ENCODE results near the gene CBLN4. TPM values are rescaled to one million over a fixed set of nuclear protein-coding genes. Genes with fewer than 3 reads are reported as not detected.

CBLN4 gene
- total and polyA plus RNA-seq, 4 donors, result 0.09 to 0.57 (median 0.44) TPM

GRCh38 chr20:55977690-55978459 lies 27.4 kb downstream of the CBLN4 start:
- Histone ChIP-seq H3K4me1 (ENCODE audit: control insufficient read depth in 4 of 4, insufficient read depth in 4 of 4, low read length in 3 of 4) (peaks cover 0 to 8% (median 4%) of the 10 kb centered on the region in 4 donors), H3K27me3 (ENCODE audit: control insufficient read depth in 4 of 4, insufficient read depth in 4 of 4, low read length in 3 of 4) (no peaks in the 10 kb centered on the region), H3K4me3 (ENCODE audit: low read depth in 1 of 3, low read length in 3 of 3) (no peak overlapping the region), H3K9me3 (ENCODE audit: control insufficient read depth in 4 of 4, low read length in 3 of 4) (no peaks in the 10 kb centered on the region), H3K36me3 (ENCODE audit: control insufficient read depth in 4 of 4, insufficient read depth in 3 of 4, low read depth in 1 of 4, low read length in 3 of 4) (no peaks in the 10 kb centered on the region), H3K27ac (ENCODE audit: low read depth in 1 of 2, low read length in 2 of 2) (no peak overlapping the region), H3K9ac (ENCODE audit: low read depth in 1 of 2, low read length in 2 of 2) (no peak overlapping the region)
- TF ChIP-seq JUND (IDR thresholded peaks at IDR 0.05), result no peak
- TF ChIP-seq YY1 (IDR thresholded peaks at IDR 0.05), result no peak
- TF ChIP-seq GABPA (IDR thresholded peaks at IDR 0.05 in 1 of 2, conservative IDR thresholded peaks at IDR 0.05 in 1 of 2), result no peak
- TF ChIP-seq RXRA (IDR thresholded peaks at IDR 0.05), result no peak
- WGBS, result 66% methylated on average over 6 of the region's 6 CpGs
- DNase-seq (ENCODE audit: low spot score), result no peak

GRCh38 chr20:55974491-55975202 lies 30.7 kb downstream of the CBLN4 start:
- TF ChIP-seq HNF4A (conservative IDR thresholded peaks at IDR 0.05), result peak; percentile 66 to 75
- peak; percentile 18 to 30 for TF ChIP-seq RXRA (IDR thresholded peaks at IDR 0.05)
- TF ChIP-seq RAD21 (IDR thresholded peaks at IDR 0.05), result peak; percentile 22 to 41
- TF ChIP-seq HNF4G (IDR thresholded peaks at IDR 0.05), result peak; percentile 30
- no peak for TF ChIP-seq ATF3 (IDR thresholded peaks at IDR 0.05)
- DNase-seq (ENCODE audit: low spot score), result no peak
- H3K9ac ChIP-seq (ENCODE audit: low read depth in 1 of 2, low read length in 2 of 2), result no peak overlapping the region
- H3K27ac ChIP-seq (ENCODE audit: low read depth in 1 of 2, low read length in 2 of 2), result no peak overlapping the region
- 83% methylated on average over 2 of the region's 2 CpGs for WGBS
- H3K4me3 ChIP-seq (ENCODE audit: low read depth in 1 of 3, low read length in 3 of 3), result no peak overlapping the region
- H3K4me1 ChIP-seq (ENCODE audit: control insufficient read depth in 4 of 4, insufficient read depth in 4 of 4, low read length in 3 of 4), result peaks cover 0 to 8% (median 4%) of the 10 kb centered on the region in 4 donors
- H3K36me3 ChIP-seq (ENCODE audit: control insufficient read depth in 4 of 4, insufficient read depth in 3 of 4, low read depth in 1 of 4, low read length in 3 of 4), result no peaks in the 10 kb centered on the region
- H3K27me3 ChIP-seq (ENCODE audit: control insufficient read depth in 4 of 4, insufficient read depth in 4 of 4, low read length in 3 of 4), result no peaks in the 10 kb centered on the region
- H3K9me3 ChIP-seq (ENCODE audit: control insufficient read depth in 4 of 4, low read length in 3 of 4), result no peaks in the 10 kb centered on the region

- WGBS, result 69% methylated on average over 1 of the region's 1 CpG
- TF ChIP-seq REST (IDR thresholded peaks at IDR 0.05) (no peak), RAD21 (IDR thresholded peaks at IDR 0.05) (peak in 1 of 2 donors; percentile 58)
- no peak overlapping the region for H3K4me3 ChIP-seq (ENCODE audit: low read depth in 1 of 3, low read length in 3 of 3)
- H3K9ac ChIP-seq (ENCODE audit: low read depth in 1 of 2, low read length in 2 of 2), result no peak overlapping the region
- no peaks in the 10 kb centered on the region for H3K27me3 ChIP-seq (ENCODE audit: control insufficient read depth in 4 of 4, insufficient read depth in 4 of 4, low read length in 3 of 4)
- peaks cover 0 to 12% (median 8%) of the 10 kb centered on the region in 4 donors for H3K4me1 ChIP-seq (ENCODE audit: control insufficient read depth in 4 of 4, insufficient read depth in 4 of 4, low read length in 3 of 4)
- DNase-seq (ENCODE audit: low spot score), result no peak
- no peak overlapping the region for H3K27ac ChIP-seq (ENCODE audit: low read depth in 1 of 2, low read length in 2 of 2)
- no peaks in the 10 kb centered on the region for H3K36me3 ChIP-seq (ENCODE audit: control insufficient read depth in 4 of 4, insufficient read depth in 3 of 4, low read depth in 1 of 4, low read length in 3 of 4)
- no peaks in the 10 kb centered on the region for H3K9me3 ChIP-seq (ENCODE audit: control insufficient read depth in 4 of 4, low read length in 3 of 4)
Measured at GRCh38 chr20:55964790-55965189, 40.5 kb downstream of the CBLN4 start.
